Rectal smooth muscle tissue (tissue), 1 donor: ENCODE measurements around the gene ZSCAN10.
"Not testable (repeated sequence)": the region's sequence is repeated elsewhere in the genome, so short reads cannot be mapped to it uniquely, and the experiment has no call there.

ENCODE experiments used
- H3K27ac ChIP-seq: one replicate; pipeline ENCODE4 v1.7.0; 2013; ENCODE audit warnings: low read depth, low read length, inconsistent platforms
- H3K27me3 ChIP-seq: one replicate; pipeline ENCODE4 v1.7.0; 2013; ENCODE audit warnings: low read length; ENCODE audit not compliant: control insufficient read depth, insufficient read depth
- H3K36me3 ChIP-seq: one replicate; pipeline ENCODE4 v1.7.0; 2013; ENCODE audit warnings: low read length; ENCODE audit not compliant: control insufficient read depth, insufficient read depth
- H3K4me1 ChIP-seq: one replicate; pipeline ENCODE4 v1.7.0; 2013; ENCODE audit warnings: low read length; ENCODE audit not compliant: control insufficient read depth, insufficient read depth
- H3K4me3 ChIP-seq: one replicate; pipeline ENCODE4 v1.7.0; 2013; ENCODE audit warnings: low read length
- H3K9ac ChIP-seq: one replicate; pipeline ENCODE4 v1.7.0; 2013; ENCODE audit warnings: low read length

Gene ZSCAN10

GRCh38 chr16:3084491-3084890 is 14.6 kb downstream of the ZSCAN10 start:
- Histone ChIP-seq H3K36me3 (no peaks in the 10 kb centered on the region), H3K27ac (no peak overlapping the region), H3K9ac (no peak overlapping the region), H3K4me3 (no peak overlapping the region), H3K27me3 (no peaks in the 10 kb centered on the region), H3K4me1 (no peaks in the 10 kb centered on the region)

- H3K4me3 ChIP-seq, H3K9ac ChIP-seq, H3K27ac ChIP-seq, H3K27me3 ChIP-seq, H3K36me3 ChIP-seq, H3K4me1 ChIP-seq: not testable (repeated sequence)
Observed at GRCh38 chr16:3083408-3083807, 15.7 kb downstream of the ZSCAN10 start.

DNA sequence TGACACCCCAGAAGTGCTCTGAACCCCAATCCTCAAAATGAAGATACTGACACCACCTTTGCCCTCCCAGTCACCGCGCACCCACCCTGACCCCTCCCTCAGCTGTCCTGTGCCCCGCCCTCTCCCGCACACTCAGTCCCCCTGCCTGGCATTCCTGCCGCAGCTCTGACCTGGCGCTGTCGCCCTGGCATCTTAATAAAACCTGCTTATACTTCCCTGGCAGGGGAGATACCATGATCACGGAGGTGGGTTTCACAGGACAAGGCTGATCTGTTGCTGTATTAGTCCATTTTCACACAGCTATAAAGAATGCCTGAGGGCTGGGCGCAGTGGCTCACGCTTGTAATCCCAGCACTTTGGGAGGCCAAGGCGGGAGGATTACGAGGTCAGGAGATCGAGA is 17.1 kb downstream of the ZSCAN10 start:
- H3K27ac ChIP-seq, H3K4me3 ChIP-seq, H3K27me3 ChIP-seq, H3K36me3 ChIP-seq, H3K4me1 ChIP-seq, H3K9ac ChIP-seq: not testable (repeated sequence)

GRCh38 chr16:3080024-3080423 is 19.1 kb downstream of the ZSCAN10 start:
- H3K4me3 ChIP-seq = no peak overlapping the region
- H3K27me3 ChIP-seq = no peaks in the 10 kb centered on the region
- H3K27ac ChIP-seq = no peak overlapping the region
- no peaks in the 10 kb centered on the region for H3K4me1 ChIP-seq
- no peaks in the 10 kb centered on the region for H3K36me3 ChIP-seq
- H3K9ac ChIP-seq = no peak overlapping the region

- H3K4me1 ChIP-seq = no peaks in the 10 kb centered on the region
- H3K27ac ChIP-seq = no peak overlapping the region
- H3K27me3 ChIP-seq = no peaks in the 10 kb centered on the region
- H3K4me3 ChIP-seq = no peak overlapping the region
- no peaks in the 10 kb centered on the region for H3K36me3 ChIP-seq
- H3K9ac ChIP-seq = no peak overlapping the region
Observed at GRCh38 chr16:3076577-3076976, 22.5 kb downstream of the ZSCAN10 start.

DNA sequence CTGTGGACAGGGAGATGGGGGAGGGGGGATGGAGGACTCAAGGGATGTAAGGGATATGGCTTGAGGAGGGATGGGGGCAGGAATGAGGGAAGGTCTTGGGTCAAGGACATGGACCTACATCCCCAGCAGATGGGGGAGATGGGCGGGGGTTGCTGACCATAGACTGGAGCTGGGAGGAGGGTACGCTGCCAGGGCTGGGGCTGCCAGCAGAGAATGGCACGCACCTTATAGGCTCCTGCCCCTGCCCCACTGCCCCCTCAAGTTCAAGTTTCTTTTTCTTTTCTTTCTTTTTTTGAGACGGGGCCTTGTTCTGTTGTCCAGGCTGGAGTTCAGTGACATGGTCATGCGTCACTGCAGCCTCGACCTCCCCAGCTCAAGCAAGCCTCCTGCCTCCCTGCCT is 23.1 kb downstream of the ZSCAN10 start:
- not testable (repeated sequence) for H3K4me3 ChIP-seq, H3K36me3 ChIP-seq, H3K9ac ChIP-seq, H3K27ac ChIP-seq, H3K27me3 ChIP-seq, H3K4me1 ChIP-seq

DNA sequence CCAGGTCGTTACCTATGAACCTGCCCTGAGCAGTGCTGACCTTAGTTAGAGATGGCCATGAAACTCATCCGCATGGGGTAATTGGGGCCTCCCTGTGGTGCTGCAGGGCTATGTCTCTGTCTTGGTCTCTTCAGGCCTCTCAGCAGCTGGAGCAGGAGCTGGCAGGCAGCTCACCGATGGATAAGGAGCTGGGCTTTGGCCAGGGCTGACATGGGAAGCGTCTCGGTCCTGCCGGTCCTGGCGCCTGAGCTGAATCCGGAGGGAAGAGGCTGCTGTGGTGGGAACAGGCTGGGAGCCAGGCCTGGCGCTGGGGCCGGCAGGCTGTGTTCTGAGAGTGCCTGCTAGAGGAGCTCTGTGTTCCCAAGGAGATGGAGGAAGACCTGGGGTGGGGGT is 23.6 kb downstream of the ZSCAN10 start:
- H3K9ac ChIP-seq = no peak overlapping the region
- H3K36me3 ChIP-seq = no peaks in the 10 kb centered on the region
- H3K4me1 ChIP-seq = no peaks in the 10 kb centered on the region
- no peaks in the 10 kb centered on the region for H3K27me3 ChIP-seq
- no peak overlapping the region for H3K27ac ChIP-seq
- no peak overlapping the region for H3K4me3 ChIP-seq

DNA sequence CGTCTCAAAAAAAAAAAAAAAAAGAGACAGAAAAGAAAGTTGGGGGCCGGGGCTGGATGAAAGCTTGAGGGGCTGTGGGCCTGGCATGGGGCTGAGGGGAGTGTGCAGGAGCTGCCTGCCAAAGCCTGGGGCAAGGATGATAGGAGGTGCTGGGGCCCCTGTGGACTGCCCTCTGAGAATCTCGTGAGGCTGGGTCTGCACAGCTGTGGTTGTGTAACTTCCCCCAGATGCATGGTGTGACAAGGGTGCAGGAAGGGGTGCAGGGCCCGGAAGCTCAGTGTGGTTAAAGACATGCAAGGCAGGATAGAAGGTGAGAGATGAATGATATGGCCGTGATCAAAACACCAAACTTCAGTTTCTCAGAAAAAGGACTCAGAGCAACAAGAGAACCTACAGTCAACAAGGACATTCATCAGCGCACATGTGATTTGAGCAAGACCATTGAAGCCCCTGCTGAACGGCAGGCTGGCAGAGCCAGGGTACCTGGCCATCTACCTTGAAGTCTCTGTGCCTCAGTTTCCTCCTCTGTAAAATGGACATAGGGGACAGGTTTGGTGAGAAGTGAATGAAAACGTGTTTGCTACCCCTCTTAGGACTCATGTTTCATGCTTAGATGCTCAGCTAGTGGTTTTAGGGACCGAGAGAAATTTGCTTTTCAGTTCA is 24.1 kb downstream of the ZSCAN10 start:
- H3K27ac ChIP-seq = no peak overlapping the region
- no peaks in the 10 kb centered on the region for H3K36me3 ChIP-seq
- no peak overlapping the region for H3K9ac ChIP-seq
- H3K27me3 ChIP-seq = no peaks in the 10 kb centered on the region
- no peak overlapping the region for H3K4me3 ChIP-seq
- no peaks in the 10 kb centered on the region for H3K4me1 ChIP-seq

DNA sequence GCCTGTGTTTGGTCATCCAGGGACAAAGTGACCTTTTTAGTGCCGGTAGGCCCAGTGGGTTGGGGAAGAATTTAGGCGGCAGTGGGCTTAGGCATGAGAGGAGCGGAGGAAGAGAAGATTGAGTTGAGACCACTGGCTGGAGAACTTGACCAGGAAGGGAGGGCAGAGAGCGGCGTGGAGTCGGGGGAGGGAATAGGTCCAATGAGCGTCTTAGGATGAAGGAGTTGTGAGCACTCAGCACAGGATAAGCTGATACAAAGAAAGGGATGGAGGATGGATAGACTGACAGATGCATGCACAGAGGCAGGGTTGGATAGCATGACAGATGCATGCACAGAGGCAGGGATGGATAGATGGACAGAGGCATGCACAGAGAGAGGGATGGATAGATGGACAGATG is 25.6 kb downstream of the ZSCAN10 start:
- Histone ChIP-seq H3K36me3 (no peaks in the 10 kb centered on the region), H3K27ac (no peak overlapping the region), H3K4me3 (no peak overlapping the region), H3K27me3 (no peaks in the 10 kb centered on the region), H3K4me1 (no peaks in the 10 kb centered on the region), H3K9ac (no peak overlapping the region)

DNA sequence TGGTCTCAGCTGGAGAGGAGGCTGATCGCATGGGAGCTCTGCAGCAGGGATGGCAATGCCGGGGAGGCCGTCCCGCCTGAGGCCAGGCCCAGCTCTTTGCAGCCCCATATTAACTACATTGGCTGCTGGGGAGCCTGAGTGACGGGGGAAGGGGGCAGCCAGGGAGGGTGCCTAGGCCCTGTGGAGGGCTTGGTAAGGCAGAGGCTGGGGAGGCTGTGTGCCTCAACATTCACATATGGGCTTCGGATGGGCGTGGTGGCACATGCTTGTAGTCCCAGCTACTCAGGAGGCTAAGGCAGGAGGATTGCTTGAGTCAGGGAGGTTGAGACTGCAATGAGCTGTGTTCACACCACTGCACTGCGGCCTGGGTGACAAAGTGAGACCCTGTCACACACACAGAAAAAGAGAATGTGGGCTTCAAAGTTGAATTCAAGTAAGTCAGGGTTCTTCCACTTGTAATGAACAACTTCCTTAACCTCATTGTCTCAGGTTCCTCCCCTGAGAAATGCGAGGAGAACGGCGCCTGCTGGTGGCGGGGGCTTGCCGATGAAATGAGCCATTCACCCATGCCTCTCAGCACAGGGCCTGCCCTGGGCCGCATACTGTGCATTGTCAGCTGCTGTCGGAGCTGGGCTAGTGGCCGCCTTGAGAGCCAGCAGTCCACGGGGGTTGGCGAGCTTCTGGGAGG is 26.4 kb downstream of the ZSCAN10 start:
- H3K4me3 ChIP-seq, H3K9ac ChIP-seq, H3K27me3 ChIP-seq, H3K36me3 ChIP-seq, H3K4me1 ChIP-seq, H3K27ac ChIP-seq: not testable (repeated sequence)

DNA sequence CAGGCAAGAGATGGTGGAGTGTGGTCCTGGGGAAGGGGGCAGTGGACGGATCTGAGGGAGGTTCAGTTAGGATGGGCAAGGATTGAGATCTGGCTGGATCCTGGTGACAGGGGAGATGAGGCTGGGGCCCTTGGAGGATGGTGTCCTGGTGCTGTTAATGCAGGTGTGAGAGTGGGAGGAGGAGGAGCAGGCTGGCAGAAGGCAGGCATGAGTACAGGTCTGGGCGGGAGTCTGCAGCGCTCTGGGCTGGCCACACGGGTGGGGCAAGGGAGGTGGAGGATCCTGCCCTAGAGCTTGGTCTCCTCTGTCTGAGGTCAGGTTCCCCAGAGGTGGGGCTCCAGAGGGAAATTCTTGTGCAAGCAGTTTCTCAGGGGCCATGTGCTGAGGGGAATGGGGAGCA is 26.9 kb downstream of the ZSCAN10 start:
- not testable (repeated sequence) for H3K4me3 ChIP-seq, H3K9ac ChIP-seq, H3K4me1 ChIP-seq, H3K27ac ChIP-seq, H3K36me3 ChIP-seq, H3K27me3 ChIP-seq

- Histone ChIP-seq H3K36me3 (no peaks in the 10 kb centered on the region), H3K9ac (no peak overlapping the region), H3K27me3 (no peaks in the 10 kb centered on the region), H3K27ac (no peak overlapping the region), H3K4me1 (no peaks in the 10 kb centered on the region), H3K4me3 (no peak overlapping the region)
Observed at GRCh38 chr16:3071655-3072054, 27.4 kb downstream of the ZSCAN10 start.

DNA sequence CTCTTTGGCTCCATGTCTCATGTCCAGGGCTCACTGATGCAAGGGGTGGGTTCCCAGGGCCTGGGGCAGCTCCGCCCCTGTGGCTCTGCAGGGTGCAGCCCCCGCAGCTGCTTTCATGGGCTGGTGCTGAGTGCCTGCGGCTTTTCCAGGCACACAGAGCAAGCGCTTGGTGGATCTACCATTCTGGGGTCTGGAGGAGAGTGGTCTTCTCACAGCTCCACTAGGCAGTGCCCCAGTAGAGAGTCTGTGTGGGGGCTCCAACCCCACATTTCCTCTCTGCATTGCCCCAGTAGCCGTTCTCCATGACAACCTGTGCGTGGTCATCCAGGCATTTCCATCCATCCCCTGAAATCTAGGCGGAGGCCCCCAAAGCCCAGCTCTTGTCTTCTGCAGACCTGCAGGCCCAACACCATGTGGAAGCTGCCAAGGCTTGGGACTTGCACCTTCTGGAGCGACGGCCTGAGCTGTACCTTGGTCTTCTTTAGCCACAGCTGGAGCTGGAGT is 28.4 kb downstream of the ZSCAN10 start:
- H3K36me3 ChIP-seq = no peaks in the 10 kb centered on the region
- no peak overlapping the region for H3K9ac ChIP-seq
- no peaks in the 10 kb centered on the region for H3K27me3 ChIP-seq
- no peaks in the 10 kb centered on the region for H3K4me1 ChIP-seq
- H3K27ac ChIP-seq = no peak overlapping the region
- no peak overlapping the region for H3K4me3 ChIP-seq
